Activated effector memory CD4-positive, alpha-beta T cell treated with Interleukin-2 at 50 U/mL for 16 hours (primary cell): ENCODE measurements around the gene PIP4K2C.
"Not testable (repeated sequence)": the region's sequence is repeated elsewhere in the genome, so short reads cannot be mapped to it uniquely, and the experiment has no call there.

Source experiments
- DNase-seq: peaks from one replicate; pipeline ENCODE4 v3.0.0-alpha.2; 2020

The PIP4K2C gene

GRCh38 chr12:57611108-57611826, 20.3 kb downstream of the PIP4K2C start, which contains the start of gene ARHGEF25:
ARHGEF25 (plus strand) TSS chr12:57611435; CDS start chr12:57611895, 460 bp downstream.
- peak; percentile 19 for DNase-seq

GRCh38 chr12:57611827-57612710, 21.1 kb downstream of the PIP4K2C start:
- no peak for DNase-seq

- no peak for DNase-seq
These were observed 21.9 kb downstream of the PIP4K2C start for GRCh38 chr12:57612711-57613426.

- no peak for DNase-seq
These were observed 22.6 kb downstream of the PIP4K2C start for GRCh38 chr12:57613427-57614109.

GRCh38 chr12:57614178-57614947, 23.4 kb downstream of the PIP4K2C start:
- DNase-seq: no peak

- DNase-seq: no peak
These were observed 24.0 kb downstream of the PIP4K2C start for GRCh38 chr12:57614948-57615500.

GRCh38 chr12:57615637-57616036, 24.6 kb downstream of the PIP4K2C start:
- no peak for DNase-seq

- DNase-seq: no peak
These were observed 25.6 kb downstream of the PIP4K2C start for GRCh38 chr12:57616383-57617101.

- DNase-seq: no peak
These were observed 26.9 kb downstream of the PIP4K2C start for GRCh38 chr12:57617942-57618341.

- DNase-seq: not testable (repeated sequence)
These were observed 27.4 kb downstream of the PIP4K2C start for GRCh38 chr12:57618431-57618830.

- no peak for DNase-seq
These were observed 28.0 kb downstream of the PIP4K2C start for GRCh38 chr12:57618966-57619433.

GRCh38 chr12:57619434-57620244, 28.6 kb downstream of the PIP4K2C start:
- DNase-seq: no peak

- no peak for DNase-seq
These were observed 29.4 kb downstream of the PIP4K2C start for GRCh38 chr12:57620245-57620935.

GRCh38 chr12:57620936-57621496, 30.0 kb downstream of the PIP4K2C start:
- DNase-seq: no peak

GRCh38 chr12:57621497-57622292, 30.7 kb downstream of the PIP4K2C start:
- DNase-seq: peak; percentile 29

GRCh38 chr12:57622293-57623245, 31.6 kb downstream of the PIP4K2C start:
- DNase-seq: no peak

- DNase-seq: no peak
These were observed 32.4 kb downstream of the PIP4K2C start for GRCh38 chr12:57623385-57623784.
